ENCODE results near the gene CYP51A1.
"Not testable (repeated sequence)": the region's sequence is repeated elsewhere in the genome, so short reads cannot be mapped to it uniquely, and the experiment has no call there.

Gene CYP51A1

DNA sequence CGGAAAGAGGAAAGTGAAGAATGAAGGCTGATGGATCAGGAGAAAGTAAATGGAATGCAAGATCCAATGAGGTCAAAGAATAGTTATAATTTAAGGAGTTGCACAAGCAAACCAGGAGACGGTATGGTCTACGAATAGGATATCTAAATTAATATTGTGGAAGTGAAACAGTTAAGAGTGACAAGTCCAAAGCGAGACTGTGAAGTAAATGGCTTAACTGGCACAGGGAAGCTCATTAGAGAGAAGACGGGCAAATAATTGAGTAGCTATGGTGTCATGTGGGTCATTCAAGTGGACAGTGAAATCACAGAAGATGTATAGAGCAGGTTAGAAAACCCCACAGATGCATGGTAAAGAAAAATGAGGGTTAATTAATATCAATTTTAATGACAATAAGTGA, 3.2 kb downstream of the CYP51A1 start:
- DNase-seq (ENCODE audit: low read depth in 2 of 2), result no peak

DNA sequence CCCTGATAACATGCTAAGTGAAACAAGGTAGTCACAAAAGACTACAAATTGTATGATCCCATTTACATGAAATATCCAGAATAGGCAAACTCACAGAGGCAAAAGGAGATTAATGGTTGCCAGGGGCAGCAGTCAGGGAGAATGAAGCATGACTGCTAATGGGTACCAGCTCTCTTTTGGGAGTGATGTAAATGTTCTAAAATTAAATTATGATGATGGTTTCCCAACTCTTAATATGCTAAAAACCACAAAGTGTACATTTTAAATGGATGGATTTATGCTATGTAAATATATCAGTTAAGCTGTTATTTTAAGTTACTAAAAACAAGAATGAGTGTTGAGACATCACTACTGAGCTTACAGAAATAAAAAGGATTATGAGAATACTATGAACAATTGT, 12.6 kb downstream of the CYP51A1 start:
- DNase-seq (ENCODE audit: low read depth in 2 of 2), result peak in 1 of 2 experiments; percentile 20

DNA sequence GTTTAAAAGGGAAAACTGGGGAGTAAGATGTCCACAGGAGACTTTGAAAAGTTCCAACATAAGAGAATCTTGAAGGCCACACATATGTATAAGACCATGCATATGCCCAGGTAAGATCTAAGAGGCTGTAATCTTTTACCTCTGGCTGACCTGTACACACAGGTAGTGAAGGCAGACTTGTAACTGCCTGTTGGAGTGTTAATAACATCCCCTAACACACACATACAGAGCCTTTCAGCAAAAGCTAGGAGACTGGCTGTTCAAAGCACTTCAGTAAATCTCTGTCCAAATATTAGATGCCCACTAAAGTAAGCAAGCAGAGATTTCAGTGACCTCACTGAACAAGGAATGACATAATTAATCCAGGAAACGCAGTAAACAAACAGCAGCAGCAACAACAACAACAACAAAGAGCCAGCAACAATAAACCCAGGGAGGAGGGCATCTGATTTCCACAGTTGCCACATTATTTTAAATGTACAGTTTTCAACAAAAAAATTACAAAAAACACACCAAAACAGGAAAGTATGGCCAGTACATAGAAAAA, 15.0 kb downstream of the CYP51A1 start:
- no peak for DNase-seq (ENCODE audit: low read depth in 2 of 2)

DNA sequence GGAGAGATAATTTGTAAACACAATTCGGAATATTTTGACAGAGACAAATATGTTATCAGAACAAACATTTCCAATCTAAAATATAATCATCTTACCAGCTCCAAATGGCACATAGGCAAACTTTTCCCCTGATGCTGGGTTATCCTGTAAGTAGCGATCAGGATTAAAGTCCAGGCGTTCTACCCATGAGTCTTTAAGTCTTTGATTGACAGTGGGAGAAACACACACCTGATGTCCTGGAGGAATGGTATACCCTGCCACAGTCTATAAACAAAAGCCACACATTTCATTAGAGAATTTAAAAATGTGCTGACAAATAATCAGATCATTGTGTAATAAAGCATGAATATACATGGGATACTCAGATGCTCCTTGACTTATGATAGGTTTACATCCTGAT, 17.3 kb downstream of the CYP51A1 start:
- DNase-seq (ENCODE audit: low read depth in 2 of 2), result no peak

DNA sequence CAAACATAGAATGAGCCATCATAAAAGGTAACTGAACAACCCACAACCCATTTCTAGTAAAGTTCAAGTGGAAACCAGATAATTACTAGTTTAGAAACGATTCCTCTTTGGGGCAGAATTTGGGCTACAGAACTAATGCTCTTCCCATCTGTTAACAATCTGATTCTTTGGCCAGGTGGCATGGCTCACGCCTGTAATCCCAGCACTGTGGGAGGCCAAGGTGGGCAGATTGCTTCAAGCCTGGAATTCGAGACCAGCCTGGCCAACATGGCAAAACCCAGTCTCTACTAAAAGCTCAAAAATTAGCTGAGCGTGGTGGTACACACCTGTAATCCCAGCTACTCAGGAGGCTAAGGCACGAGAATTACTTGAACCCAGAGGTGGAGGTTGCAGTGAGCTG, 18.5 kb downstream of the CYP51A1 start:
- no peak for DNase-seq (ENCODE audit: low read depth in 2 of 2)

DNA sequence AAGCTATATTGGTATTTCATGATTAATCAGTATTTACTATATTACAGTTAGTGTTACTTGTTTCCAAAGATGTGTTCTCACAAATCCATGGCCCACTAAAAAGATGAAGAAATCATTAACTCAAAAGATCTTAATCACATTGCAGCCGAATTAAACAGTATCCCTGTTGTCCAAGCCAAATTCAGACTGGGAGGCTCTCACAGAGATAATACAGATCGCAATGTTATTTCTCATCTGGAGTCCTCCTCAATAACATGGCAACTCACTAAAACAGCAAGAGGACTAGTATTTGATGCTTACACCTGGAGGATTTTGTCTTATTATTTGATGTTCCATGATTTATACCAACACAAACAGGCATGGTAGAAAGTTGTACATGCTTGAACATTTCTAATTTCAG, 23.4 kb downstream of the CYP51A1 start:
- DNase-seq (ENCODE audit: low read depth in 2 of 2), result no peak

DNA sequence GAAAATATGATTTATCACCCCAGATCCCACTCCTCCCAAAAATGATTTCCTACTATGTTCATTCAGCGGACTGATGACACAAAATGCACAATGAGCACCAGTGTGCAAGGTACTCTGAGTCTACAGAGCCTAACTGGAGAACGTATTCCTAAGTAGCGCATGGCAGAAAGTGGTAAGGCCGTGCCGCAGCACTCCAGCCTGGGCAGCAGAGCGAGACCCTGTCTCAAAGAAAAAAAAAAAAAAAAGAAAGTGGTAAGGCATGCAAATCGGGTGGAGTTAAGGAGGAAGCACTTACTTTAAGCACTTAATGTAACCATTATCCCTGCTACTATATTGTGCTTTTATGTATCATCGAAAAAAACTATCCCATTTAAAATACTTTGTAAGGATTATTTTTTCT, 25.5 kb downstream of the CYP51A1 start:
- no peak for DNase-seq (ENCODE audit: low read depth in 2 of 2)

DNA sequence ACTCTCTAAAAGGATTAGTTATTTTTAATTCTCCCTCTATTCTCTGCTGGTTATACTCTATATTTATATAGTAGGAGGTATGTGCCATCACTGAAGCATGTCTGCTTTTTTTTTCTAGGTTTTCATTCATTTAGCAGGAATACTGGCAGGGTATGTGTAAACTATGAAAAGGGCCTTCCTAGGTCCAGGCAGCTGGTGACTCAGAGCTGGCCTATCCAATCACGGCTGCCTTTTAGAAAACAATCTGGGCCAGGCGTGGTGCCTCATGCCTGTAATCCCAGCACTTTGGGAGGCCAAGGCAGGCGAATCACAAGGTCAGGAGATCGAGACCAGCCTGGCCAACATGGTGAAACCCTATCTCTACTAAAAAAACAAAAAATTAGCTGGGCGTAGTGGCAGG, 31.4 kb downstream of the CYP51A1 start:
- DNase-seq (ENCODE audit: low read depth in 2 of 2), result not testable (repeated sequence)

DNA sequence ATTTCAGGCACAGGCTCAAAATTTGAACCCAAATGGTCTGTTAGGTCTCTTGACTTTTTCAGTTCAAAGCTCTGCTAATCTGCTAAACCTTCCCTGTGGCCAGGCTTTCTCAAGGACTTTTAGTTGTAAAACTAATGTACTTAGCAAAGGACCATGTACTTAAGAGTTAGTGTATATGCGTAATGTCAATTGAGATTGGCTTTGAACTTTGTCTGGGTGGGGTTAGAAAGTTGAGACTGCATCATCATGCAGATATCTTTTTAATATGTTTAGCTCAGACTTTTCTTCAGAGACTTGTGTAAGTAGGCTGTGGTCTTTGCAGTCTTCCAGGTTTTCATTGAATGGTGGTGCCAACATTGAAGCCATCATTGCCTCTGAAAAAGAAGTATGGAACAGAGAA, 33.7 kb downstream of the CYP51A1 start:
- no peak for DNase-seq (ENCODE audit: low read depth in 2 of 2)

DNA sequence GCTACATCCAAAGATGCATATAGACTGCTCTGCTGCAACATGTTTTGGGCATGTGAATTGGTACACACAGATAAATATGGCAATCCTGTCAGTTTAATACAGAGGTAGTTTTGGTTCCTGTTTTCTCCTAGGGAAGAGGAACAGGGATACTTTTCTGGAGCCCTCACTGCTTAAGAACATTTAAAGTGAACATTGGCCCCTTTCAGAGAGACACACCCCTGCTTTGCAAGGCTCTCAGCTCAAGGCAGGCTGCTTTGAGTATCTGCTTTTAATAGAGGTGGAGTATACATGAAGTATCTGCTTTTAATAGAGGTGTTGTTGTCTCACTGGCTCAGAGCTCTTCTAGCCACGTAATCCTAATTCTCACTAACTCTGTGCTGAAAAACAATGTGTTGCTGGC, 38.9 kb downstream of the CYP51A1 start:
- DNase-seq (ENCODE audit: low read depth in 2 of 2), result no peak

DNA sequence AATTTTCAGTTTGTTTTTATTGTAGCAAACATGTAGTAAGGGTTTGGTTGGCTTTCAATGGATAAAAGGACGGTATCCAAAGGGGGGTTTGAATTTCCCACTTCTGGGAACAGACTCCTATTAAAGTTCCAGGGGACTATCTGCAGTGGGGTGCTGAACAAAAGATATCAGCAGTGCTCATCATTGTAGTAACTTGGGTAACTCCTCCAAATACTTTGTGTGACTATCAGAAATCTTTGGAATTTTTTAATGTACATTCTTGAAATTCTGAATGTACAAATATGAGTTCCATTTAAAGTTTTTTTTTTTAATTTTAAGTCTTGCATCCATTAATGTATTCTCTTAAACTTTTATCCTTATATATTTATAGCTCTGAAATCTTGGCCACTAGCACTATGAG, 42.1 kb downstream of the CYP51A1 start:
- DNase-seq (ENCODE audit: low read depth in 2 of 2), result peak in 1 of 2 experiments; percentile 1

DNA sequence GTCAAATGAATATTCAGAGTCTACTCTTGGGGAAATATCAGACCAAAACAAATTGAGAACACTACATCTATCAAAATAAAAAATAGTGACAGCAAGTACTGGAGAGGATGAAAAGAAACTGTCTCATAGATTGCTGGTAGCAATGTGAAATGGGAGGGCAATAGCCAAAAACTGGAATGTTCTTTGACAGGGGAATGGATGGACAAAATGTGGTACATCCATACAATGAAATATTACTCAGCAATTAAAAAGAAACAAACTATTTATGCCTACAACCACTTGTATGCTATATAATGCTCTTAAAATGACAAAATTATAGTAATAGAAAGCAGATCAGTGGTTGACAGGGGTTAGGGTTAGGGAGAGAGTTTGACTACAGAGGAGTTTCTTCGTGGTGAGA, 46.0 kb downstream of the CYP51A1 start:
- no peak for DNase-seq (ENCODE audit: low read depth in 2 of 2)

DNA sequence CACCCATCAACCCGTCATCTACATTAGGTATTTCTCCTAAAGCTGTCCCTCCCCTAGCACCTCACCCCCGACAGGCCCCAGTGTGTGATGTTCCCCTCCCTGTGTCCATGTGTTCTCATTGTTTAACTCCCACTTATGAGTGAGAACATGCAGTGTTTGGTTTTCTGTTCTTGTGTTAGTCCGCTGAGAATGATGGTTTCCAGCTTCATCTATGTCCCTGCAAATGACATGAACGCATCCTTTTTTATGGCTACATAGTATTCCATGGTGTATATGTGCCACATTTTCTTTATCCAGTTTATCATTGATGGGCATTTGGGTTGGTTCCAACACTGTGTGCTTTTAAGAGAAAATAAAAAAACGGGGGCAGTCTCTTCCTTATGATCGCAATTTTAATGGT, 50.4 kb downstream of the CYP51A1 start:
- not testable (repeated sequence) for DNase-seq (ENCODE audit: low read depth in 2 of 2)

DNA sequence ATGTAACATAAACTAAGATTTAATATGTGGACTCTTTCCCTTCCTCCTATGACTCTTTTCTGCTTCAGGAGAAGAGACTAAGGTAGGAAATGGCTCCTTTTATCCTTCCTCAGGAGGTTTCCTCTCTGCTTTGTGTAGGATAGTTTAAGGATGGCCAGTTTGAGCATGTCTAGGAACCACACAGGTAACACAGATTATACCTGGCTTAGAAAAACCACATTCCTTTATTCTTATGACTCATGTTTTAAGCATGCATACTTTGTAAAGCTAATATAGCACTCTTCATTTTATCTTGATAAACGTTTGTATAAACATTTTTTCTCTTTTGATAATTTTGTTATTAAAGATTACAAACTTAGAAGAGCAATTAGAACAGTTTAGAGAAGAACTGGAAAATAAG, 57.8 kb downstream of the CYP51A1 start:
- DNase-seq (ENCODE audit: low read depth in 2 of 2), result no peak

DNA sequence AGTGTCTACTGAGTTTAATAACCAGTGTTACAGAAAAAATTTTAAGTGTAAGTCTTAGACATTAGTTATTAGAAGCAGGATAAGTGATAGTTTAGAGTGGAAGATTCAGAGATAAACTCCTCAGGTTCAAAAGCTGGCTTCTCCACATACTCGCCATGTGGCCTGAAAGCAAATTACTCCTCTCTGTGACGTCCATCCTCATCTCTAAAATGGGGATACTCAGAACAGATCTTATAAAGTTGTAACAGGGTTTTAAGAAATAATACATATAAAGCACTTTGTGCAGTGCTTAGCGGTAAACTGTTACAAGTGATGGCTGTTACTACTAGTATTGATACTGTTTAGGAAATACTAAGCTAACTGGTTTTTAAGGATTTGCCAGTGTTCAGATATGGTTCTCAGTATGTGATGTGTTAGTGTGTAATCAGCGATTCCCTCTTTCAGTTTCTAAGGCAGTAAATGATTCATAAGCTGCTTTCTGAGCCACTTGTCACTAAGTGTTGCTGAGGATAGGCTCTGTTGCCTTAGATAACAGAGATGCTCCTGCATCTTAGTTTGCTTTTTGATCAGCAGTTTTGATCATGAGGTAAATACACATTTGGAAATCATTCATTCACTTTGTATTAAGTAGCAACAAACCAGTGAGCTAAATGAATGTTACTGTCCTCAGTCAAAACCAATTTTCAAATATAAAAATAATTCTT, 58.7 kb downstream of the CYP51A1 start:
- no peak for DNase-seq (ENCODE audit: low read depth in 2 of 2)

DNA sequence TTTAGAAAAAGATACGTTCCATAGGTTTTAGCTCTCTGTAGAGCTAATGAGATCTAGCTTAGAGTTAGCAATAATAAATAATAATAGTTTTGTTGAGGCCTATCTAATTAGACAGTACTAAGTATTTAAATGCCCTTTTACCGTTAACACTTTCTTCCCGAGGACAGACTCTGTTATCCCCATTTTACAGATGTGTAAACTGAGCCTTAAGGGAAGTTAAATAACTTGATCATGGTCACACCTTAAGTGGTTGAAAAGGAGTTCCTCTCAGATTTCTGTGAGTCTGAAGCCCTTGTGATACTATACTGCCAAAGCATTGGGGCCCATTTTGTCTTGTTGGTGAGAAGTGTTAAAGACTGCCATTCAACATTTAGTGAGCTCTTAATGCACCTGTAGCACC, 61.6 kb downstream of the CYP51A1 start:
- no peak for DNase-seq (ENCODE audit: low read depth in 2 of 2)

DNA sequence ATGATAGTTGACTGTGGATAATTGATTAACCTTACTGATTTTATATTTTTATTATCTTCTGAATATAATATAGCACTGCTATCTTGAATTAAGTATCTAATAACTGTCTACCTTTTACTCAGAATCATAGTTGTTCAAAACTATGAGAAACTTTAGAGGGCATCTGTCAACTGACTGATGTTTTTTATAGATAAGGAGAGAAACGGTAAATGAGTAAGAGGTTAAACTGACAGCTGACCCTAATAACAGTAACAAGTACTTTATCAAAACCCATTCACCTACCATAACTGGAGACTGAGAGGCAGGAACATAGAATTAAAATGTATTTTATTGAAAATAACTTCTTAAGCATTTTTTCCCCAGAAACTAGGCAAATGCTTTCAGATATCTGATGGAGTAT, 62.2 kb downstream of the CYP51A1 start:
- no peak for DNase-seq (ENCODE audit: low read depth in 2 of 2)

DNA sequence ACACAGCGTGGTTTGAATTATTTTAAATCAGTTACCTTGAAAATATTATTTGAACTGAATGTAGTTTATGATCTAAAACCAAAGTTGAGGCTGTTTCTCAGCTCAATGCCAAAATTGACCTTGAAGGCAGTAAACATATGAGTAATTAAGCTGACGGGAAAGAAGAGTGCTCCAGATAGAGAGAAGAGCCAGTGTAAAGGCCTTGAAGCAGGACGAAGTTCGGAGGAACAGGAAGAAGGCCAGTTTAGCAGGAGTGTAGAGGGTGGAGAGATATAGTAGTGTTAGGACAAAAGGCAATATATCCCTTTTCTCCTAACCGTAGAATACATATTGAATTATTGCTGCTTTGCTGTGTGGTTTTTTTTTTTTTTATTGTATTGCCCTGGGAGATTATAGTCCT, 63.2 kb downstream of the CYP51A1 start:
- DNase-seq (ENCODE audit: low read depth in 2 of 2), result no peak

DNA sequence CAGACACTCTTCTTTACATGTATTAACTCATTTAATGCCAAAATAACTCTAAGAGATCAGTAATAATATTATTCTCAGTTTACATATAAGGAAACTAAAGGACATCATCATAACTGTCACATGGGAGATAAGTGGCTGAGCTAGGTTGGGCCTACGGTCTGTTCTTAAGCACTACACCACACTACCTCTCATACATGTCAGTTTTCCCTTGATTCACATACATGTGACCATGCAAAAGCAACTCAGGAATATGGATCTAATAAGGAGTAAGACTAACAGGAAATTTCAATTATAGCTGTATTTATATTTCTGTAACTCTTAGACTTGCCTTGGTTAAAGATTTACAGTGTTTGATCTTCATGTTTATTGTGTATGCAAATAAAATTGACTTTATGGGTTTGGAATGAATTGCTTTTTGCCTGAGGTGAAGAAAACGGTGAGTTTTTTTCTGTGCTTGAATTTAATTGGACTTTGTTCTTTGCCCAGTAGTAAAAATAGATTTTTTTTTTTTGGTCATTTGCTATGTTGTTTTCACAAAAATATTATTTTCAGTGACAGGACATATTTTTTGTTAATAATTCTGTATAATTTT, 69.7 kb downstream of the CYP51A1 start:
- no peak for DNase-seq (ENCODE audit: low read depth in 2 of 2)

Measured in fibroblast of skin of left quadriceps (primary cell).